GM21360 (cell line): ENCODE results near the gene NSFL1C.
"Not testable (repeated sequence)": the region's sequence is repeated elsewhere in the genome, so short reads cannot be mapped to it uniquely, and the experiment has no call there.

Source experiments
- ATAC-seq: cut with Tn5 transposase; IDR thresholded peaks from one replicate; pipeline ENCODE4 v1.9.1; 2021; ENCODE audit warnings: mild to moderate bottlenecking, moderate library complexity; ENCODE audit not compliant: unreplicated experiment

The NSFL1C gene

DNA sequence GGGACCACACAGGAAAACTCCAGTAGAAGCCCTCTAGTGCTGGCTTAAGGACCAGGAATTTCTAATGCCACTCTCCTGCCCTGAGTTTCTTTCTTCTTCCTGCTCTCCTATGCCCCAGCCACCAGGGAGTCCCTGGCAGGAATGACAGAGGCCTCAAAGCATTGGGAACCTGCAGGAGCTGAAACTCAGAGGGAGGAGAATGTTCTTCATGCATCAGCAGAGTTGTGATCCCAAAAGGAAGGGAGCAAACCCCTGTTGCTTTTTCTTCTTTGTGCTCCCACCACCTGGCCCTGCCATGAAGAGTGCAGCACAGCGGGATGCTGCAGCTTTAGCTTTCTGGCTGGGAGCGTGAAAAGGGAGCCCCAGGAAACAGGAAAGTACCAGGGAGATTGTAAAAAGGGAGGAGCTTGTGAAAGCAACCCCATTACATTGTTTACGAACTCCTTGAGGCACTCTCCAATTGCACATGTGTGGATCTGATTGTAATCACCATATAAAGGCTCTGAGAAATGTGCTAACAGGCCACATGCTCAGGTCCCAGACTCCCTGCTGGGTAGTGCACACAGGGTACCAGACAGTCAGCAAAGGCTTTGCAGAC lies 39.1 kb downstream of the NSFL1C start:
- ATAC-seq, result no peak

DNA sequence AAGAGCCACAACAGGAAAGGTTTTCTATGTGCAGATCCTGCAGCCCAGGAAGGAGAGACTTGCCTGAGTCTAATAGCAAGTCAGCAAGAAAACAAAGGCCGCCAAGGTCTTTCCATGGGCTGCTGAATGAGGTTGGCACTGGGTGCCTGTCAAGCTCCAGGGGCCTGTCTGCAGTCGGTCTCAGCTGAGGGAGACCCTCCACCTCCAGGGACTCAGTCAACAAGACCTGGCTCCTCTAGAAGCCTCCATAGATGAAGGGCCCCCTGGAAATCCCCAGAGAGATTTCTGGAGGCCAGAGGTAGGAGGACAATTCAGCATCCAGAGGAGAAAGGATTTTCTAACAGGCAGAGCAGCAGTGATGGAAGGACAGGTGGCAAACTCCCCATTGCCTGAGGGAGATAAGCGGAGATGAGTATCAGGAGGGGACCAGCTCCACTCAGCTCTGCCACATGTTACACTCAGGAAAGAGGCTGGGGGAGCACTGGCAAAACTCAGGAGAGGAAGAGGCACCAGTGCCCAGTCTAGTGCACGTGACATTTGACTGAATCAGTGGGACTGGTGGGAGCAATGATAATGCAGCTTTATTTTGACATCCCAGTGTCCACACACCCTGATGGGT lies 40.3 kb downstream of the NSFL1C start:
- no peak for ATAC-seq

DNA sequence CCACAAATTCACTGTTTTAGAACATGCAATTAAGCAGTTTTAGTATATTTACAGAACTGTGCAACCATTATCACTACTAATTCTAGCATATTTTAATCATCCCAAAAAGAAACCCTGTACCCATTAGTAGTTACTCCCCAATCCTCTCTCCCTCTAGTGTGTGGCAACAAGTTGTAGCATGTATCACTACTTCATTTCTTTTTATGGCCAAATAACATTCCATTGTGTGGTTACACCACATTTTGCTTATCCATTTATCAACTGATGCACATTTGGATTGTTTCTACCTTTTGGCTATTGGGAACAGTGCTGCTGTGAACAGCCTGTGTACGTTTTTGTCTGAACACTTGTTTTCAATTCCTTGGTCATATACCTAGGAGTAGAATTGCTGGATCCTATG lies 42.3 kb downstream of the NSFL1C start:
- ATAC-seq, result no peak

DNA sequence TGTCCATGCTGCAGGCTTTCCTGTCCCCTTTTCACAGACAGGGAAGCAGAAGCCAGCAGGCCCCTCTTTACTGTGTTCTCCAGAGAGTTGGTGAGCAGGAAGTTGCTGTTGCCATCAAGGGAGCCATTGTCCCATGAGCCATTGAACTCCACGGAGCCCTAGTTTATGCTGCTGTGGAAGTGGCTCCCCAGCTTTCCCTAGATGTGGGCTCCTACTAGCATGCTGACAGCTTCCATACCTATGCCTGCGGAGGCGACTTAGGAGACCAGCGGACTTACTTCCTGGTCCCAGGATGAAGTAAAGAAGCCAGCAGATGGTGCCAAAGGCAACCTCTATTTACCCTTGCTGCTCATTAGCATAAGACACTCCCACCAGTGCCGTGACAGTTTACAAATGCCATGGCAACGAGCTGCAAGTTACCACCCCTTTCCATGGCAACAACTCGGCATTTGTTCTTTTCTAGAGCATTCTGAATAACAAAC lies 43.0 kb downstream of the NSFL1C start:
- no peak for ATAC-seq

DNA sequence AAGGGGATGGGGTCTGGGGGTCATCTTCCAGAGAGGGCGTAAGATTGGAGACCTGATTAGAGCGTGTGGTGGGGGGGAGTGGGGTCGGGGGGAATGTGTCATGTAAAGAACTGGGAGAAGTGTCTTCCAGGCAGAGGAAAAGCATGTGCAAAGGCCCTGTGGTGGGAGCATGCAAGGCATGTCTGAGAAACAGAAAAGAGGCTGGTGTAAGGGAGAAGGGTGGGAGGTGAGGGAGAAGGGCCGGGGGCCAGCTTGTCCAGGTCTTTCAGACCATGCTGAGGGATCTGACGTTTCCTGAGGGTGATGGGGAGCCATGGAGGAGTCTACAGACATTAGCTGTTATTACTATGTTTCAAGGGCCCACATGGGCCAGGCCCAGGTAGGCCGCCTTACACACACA lies 43.4 kb downstream of the NSFL1C start:
- ATAC-seq, result no peak

DNA sequence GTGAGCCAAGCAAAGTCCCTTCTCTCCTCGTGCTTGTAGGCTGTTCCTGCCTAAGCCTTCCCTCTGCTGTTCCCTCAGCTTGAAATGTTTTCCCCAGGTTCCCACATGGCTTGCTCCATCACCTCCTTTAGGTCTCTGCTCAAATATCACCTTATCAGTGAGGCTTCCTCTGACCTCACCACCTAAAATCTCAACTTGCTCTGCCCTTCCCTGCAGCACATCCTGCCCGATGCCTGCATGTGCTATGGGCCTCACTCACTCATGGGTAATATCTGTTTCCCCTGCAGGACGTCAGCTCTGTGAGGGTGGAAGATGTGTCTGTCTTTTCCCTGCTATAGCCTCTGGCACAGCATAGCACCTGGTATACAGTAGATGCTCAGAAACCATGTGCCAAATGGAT lies 43.9 kb downstream of the NSFL1C start:
- no peak for ATAC-seq

DNA sequence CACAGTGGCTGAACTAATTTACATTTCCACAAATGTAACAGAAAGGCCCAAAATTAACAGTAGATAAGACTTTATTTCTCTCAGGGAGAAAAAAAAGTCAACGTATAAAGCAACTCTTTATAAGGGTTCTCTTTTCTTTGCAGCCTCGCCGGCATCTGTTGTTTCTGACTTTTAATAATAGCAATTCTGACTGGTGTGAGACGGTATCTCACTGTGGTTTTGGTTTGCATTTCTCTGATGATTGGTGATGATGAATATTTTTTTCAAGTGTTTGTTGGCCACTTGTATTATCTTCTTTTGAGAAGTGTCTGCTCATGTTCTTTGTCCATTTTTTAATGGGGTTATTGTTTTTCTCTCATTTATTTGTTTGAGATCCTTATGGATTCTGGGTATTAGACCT lies 46.6 kb downstream of the NSFL1C start:
- ATAC-seq, result no peak

DNA sequence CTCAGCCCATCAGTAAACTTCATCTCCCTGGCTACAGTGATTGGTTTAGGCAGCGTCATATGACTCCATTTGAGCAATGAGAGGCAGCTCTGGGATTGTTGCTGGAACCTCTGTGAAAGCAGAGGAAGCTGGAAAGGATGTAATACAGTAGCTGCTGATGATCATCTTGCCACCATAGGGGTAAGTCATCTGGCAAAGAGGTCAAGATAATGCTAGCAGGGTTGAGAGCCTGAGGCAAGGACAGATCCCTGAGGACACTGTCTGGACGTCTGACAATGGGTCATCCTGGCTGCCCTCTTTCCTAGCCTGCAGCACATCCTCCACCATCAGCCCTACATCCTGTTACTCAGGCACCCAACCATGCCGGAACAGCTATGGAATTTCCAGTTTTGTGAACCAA lies 48.3 kb downstream of the NSFL1C start:
- ATAC-seq, result no peak

DNA sequence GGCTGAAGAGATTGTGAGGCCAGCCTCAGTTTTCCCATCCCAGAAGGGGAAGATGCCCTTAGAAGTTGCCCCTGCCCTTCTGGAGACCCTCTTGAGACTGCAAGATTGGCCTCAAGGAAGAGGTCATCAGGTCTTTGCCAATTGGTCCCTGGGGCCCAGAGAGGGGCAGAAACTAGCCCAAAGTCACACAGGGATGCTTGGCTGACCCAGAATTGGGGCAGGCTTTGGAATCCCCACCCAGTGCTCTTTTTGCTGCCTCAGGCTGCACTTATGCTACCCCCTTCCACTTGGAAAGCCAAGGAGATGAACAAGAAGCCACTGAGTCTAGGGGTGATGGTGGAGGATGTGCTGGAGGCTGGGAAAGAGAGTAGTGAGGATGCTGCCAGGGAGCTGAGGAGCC lies 48.9 kb downstream of the NSFL1C start:
- ATAC-seq, result no peak

DNA sequence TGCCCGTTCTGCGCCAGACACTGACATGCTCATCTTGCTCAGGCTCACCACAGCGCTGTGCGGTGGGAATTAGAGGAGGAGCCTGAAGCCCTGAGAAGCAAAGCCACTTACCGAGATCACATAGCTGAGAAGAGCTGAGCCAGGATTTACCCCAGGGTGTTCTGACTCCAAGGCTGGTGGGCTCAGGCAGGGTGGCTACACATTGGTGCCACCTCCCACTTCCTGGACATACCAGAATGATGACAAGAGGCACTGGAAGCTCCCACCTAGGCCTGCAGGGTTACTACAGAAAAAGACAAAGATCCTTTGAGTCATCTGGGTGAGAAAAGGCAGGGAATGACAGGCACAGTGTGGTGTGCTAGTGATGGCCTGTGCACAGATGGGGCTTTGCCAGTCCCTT lies 49.4 kb downstream of the NSFL1C start:
- ATAC-seq, result no peak

DNA sequence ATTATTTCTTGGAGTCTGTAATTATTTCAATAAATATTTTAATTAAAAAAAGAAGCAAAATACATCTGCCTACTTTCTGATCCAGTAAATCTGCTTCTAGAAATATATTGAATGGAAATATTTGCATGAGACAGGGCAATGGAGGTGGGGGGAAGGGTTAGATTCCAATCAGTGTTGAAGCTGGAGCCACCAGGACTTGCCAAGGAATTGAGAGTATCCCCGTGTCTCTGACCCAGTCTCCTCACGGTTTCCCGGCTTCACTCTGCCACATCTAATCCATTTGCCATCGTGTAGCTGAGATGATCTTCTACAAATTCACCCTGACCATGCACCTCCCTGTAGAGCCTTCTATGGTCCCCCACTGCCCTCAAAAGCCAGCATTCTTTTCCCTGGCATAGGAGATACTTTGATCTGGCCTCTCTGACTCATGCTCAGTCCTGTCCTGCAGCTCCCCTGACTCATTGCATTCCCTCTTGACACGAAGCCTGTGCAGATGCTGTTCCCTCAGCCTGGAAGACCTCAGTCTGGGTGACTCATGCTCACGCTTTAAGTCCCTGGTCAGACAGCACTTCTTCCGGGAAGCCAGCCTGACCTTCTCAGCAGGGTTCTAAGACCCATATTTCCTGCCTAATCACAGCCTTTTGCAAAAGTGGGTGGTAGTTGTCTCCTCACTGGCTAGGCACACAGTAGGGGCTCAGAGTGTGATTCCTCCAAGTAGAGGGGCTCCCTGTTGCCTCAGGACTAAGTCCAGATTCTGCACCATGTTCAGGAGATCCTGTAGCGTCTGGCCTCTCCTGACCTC lies 50.8 kb downstream of the NSFL1C start:
- ATAC-seq, result no peak

DNA sequence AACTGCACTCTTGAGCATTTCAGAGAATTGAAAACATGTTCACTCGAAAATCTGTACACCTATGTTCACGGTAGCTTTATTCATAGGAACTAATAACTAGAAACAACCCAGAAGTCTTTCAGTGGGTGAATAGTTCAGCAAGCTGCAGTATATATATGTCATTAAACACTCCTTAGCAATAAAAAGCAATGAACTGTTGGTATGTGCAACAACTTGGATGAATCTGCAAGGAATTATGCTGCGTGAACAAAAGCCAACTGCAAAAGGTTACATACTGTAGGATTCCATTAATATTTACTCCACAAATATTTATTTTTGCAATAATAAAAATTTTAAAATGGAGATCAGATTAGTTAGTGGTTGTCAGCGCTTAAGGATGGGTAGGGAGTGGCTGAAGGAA lies 51.7 kb downstream of the NSFL1C start:
- ATAC-seq, result no peak

DNA sequence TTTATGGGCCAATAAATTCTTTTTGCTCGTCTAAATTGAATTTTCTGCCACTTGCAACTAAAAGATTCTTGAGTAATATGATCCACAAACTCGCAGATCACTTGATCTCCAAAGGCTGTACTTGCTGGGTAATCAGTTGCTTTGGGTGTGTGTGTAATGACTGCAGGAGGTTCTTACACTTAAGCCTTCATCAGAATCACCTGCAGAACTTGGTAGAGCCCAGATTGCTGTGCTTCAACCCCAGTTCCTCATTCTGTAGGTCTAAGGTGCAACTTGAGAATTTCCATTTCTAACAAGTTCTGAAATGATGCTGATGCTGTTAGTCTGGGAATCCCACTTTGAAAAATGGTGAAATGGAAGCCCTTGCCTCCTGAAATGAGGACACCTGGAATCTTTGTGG lies 60.8 kb downstream of the NSFL1C start:
- no peak for ATAC-seq

DNA sequence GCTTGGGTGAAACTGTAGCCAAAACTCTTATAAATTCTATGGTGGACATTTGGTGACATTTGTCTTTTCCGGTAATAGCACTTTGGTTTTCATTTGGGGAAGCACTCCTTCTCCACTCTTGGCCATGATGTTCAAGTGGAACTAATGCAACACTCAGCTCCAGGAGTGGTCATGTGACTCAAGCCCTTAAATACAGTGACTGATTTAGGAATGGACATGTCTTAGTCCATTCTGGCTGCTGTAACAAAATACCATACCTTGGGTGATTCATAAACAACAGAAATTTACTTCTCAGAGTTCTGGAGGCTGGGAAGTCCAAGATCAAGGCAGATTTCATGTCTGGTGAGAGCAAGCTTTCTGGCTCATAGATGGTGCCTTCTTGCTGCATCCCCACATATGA lies 63.0 kb downstream of the NSFL1C start:
- no peak for ATAC-seq

DNA sequence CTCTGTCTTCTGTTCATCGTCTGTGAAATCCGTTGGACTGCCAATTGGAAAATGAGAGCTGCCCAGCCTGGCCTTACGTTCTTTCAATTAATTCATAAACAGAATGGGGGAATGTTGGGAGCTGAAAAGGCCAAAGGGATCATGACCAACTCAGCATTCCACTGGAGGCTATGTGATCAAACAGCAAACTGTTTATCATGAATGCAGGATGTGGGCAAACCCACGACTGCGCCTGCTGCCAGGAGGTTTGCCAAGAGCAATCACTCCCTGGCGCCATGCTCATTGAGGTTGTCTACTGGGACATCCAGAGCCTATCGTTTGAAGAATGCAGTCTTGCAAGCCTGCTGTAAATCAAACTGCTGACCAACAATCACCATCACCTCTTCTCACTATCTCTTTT lies 64.5 kb downstream of the NSFL1C start:
- ATAC-seq, result no peak

DNA sequence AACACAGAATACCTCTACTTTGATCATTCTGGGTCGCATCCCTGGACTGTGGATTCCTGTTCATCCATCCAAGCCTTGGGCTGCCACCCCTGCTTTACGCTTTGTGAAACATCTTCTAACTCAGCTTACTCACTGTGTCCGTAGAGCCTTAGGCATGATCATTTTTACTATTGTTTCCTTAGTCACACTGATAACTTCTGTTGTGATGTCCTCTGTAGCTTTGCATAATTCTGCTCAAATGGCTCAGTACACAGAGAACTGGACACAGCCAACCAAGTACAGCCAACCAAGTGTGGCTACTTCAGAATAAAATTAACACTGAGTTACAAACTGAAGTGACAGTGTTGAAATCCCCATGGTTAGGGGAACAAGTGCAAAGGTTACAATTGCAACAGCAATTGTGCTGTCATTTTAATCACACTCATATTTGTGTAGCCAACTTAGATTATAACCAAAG lies 65.2 kb downstream of the NSFL1C start:
- no peak for ATAC-seq

DNA sequence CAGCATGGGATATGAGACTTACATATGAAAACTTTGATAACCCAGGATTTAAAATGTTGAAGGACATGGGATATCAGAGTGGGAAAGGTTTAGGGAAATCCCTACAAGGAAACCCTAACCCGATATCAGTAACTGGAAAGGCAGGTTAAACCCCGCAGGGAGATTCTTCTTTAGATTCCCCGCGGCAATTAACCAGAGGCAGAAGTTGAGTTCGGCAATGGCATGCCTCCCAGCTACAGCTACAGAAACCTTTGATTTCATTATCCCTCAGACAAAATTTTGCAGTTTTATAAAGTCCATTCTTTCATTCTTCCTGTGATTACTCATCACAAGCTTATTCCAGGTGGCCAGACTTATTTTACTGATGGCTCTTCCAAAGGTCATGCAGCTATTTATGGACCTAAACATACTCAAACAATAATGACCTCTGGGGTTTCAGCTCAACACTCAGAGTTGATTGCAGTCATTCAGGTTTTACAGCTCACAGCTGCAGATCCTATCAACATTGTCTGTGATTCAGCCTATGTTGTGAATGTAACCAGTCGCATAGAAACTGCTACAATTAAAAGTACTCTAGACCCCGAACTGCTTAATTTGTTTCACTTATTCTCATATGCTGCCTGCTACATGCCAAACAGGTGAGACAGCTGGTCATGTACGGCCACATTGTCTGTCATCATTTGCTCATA lies 66.8 kb downstream of the NSFL1C start:
- ATAC-seq, result not testable (repeated sequence)

DNA sequence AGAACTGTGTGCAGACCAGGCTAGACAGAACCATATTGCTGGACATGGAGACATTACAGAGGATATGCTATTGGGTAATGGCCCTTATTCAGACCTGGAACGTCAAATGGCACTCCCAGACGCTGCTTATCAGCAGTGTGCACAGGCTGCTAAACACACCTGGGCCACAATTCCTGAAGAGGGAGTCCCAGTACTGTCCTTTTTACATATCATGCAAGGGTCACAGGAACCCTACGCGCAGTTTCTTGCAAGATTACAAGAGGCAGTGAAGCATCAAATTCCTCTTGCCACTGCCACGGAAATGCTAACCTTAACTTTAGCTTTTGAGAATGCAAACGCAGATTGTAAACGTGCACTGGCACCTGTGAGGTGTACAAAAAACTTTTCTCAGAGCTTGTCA lies 68.5 kb downstream of the NSFL1C start:
- not testable (repeated sequence) for ATAC-seq

DNA sequence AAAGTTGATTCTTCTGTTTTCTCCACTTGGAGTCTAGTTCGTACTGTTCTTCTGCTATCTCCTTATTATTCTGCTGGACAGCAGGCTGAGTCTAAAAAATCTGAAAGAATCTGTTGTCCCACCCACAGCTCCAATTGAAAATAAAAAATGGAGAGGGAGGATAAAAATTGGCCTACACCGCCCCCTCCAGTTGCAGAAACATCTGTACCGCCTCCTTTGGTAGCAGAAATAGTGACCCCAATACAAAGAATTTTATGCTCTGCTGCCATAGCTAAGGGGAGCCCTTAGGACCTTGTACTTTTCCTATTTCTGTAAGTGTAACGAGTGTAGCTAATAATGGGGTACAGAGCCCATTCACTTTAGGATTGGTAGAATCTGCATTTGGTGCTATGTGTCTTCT lies 68.9 kb downstream of the NSFL1C start:
- no peak for ATAC-seq

DNA sequence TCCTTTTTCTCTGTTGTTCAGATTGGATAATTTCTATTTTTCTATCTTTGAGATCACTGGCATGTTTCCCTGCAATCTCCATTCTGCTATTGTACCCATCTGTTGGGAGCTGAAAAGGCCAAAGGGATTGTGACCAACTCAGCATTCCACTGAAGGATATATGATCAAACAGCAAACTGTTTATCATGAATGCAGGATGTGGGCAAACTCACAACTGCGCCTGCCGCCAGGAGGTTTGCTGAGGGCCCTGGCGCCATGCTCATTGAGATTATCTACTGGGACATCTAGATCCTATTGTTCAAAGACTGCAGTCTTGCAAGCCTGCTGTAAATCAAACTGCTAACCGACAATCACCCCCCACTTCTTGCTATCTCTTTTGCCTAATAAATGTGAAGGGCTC lies 69.9 kb downstream of the NSFL1C start:
- ATAC-seq, result no peak

DNA sequence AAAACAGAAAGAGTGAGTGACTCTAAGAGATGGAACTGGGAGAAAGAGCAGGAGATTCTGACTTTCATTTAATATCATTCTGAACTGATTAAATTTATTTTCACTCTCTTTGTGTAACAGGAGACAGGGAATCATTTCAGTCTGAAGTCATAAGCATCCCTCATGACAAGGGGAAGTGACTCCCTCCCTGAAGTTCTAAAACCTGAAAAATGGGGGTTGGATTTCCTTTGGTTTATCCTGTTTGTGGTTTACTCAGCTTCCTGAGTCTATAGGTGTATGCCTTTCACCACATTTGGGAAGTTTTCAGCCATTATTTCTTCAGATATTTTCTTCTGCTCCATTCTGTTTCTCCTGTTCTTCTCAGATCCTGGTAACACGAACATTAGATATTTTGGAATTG lies 70.4 kb downstream of the NSFL1C start:
- ATAC-seq, result no peak

DNA sequence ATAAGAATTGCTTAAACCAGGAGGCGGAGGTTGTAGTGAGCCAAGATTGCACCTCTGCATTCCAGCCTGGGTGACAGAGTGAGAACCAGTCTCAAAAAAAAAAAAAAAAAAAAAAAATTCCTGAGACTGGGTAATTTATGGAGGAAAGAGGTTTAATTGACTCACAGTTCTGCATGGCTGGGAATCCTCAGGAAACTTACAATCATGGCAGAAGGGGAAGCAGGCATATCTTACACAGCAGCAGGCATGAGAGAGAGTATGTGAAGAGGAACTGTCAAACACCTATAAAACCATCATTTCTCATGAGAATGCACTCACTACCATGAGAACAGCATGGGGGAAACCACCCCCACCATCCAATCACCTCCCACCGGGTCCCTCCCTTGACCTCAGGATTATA lies 72.0 kb downstream of the NSFL1C start:
- ATAC-seq, result no peak
